Measurements from ENCODE around the gene SSUH2. TPM values are rescaled to one million over a fixed set of nuclear protein-coding genes. Genes with fewer than 3 reads are reported as not detected.

The SSUH2 gene
- total and polyA plus RNA-seq, 2 experiments from 2014 or later = 19.7 to 21.3 TPM

DNA sequence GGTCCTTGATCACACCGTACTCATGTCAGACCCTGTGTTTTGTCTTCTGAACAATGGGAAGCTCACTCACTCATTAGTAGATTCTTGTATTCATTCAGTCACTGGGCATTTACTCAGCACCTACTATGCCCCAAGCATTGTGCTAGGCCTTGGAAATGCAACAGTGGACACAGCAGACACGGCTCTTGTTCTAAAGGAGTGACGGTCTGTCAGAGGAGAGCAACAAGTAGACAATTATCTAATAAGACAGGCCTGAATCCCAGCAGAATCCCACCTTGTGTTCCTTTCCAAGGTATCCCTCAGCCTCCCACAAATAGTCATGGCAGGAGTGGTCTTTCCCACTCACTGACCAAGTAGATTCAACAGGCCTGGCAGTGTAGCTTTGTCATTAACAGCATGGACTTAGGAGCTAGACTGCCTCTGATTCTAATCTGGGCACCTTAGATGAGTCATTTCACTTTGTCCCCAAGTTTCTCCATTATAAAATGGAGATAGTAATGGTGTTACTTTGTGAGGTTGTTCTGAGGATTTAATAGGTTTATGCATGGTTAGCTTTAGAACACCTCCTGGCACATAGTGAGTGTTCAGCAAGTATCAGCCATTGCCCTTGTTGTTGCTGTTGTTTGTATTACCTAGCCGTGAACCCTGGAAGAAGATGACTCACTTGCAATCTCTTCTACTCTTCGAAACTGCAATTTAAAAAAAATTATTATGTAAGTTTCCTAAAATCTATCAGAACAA is 69.1 kb downstream of the SSUH2 start:
- H4K20me1 ChIP-seq (ENCODE audit: insufficient read depth, poor library complexity, severe bottlenecking) = no peaks in the 10 kb centered on the region
- H3K27ac ChIP-seq = no peak overlapping the region
- H3K9me3 ChIP-seq (ENCODE audit: low read depth) = no peaks in the 10 kb centered on the region
- H3K79me2 ChIP-seq = no peaks in the 10 kb centered on the region
- H3K36me3 ChIP-seq (replicated peaks; ENCODE audit: insufficient read depth, low read depth) = no peaks in the 10 kb centered on the region
- no peaks in the 10 kb centered on the region for H3K27me3 ChIP-seq
- no peak overlapping the region for H3K4me3 ChIP-seq
- no peaks in the 10 kb centered on the region for H3K4me1 ChIP-seq (ENCODE audit: insufficient read depth)
- H3K4me2 ChIP-seq = no peak overlapping the region
- H2AFZ ChIP-seq = no peak overlapping the region
- TF ChIP-seq, protein P1, sequence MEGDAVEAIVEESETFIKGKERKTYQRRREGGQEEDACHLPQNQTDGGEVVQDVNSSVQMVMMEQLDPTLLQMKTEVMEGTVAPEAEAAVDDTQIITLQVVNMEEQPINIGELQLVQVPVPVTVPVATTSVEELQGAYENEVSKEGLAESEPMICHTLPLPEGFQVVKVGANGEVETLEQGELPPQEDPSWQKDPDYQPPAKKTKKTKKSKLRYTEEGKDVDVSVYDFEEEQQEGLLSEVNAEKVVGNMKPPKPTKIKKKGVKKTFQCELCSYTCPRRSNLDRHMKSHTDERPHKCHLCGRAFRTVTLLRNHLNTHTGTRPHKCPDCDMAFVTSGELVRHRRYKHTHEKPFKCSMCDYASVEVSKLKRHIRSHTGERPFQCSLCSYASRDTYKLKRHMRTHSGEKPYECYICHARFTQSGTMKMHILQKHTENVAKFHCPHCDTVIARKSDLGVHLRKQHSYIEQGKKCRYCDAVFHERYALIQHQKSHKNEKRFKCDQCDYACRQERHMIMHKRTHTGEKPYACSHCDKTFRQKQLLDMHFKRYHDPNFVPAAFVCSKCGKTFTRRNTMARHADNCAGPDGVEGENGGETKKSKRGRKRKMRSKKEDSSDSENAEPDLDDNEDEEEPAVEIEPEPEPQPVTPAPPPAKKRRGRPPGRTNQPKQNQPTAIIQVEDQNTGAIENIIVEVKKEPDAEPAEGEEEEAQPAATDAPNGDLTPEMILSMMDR (IDR thresholded peaks at IDR 0.05; ENCODE audit: poor library complexity) = no peak
- TF ChIP-seq EZH2phosphoT487 (IDR thresholded peaks at IDR 0.05; ENCODE audit: low read depth, severe bottlenecking, unreplicated experiment) (no peak), EZH2 (IDR thresholded peaks at IDR 0.05; ENCODE audit: borderline replicate concordance) (no peak)
- no peaks in the 10 kb centered on the region for H3K9me2 ChIP-seq (replicated peaks; ENCODE audit: insufficient read depth)
- DNase-seq (ENCODE audit: low spot score) = no peak
- WGBS (ENCODE audit: low lambda C conversion rate, missing lambda C conversion rate) = 90% methylated on average over 5 of the region's 5 CpGs

DNA sequence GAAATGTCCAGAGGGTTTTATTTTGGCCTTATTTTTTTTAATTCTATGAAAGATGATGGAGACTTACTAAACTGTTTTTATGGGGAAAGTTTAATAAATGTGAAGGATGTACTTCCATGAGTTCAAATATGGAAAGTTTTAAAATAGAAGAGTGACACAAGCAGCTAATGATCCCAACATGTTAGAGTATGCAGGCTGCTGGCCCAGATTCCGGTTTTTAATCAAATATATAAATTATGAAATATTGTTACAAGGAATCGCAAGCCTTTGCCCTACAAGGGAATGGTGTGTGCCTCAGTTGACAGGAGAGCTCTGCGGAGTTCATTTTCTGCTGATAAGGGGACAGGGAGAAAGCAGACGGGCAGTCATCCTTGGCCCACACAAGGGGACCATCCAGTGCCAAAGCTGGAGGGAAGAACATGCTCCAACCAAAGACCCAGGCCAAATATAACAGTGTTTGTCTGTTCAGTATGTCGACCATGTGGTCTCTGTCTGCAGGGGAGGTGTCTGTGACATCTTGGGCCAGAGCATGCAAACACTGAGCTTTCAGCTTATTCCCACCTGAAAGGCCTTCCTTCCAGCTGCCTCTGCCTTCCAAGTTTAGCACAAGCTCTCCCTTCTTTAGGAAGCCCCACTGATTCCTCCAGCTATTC is 69.8 kb downstream of the SSUH2 start:
- H3K4me1 ChIP-seq (ENCODE audit: insufficient read depth) = no peaks in the 10 kb centered on the region
- H2AFZ ChIP-seq = no peak overlapping the region
- no peaks in the 10 kb centered on the region for H3K9me2 ChIP-seq (replicated peaks; ENCODE audit: insufficient read depth)
- H3K27me3 ChIP-seq = no peaks in the 10 kb centered on the region
- H3K4me3 ChIP-seq = no peak overlapping the region
- TF ChIP-seq, protein P1 (IDR thresholded peaks at IDR 0.05; ENCODE audit: poor library complexity) = no peak
- TF ChIP-seq EZH2phosphoT487 (IDR thresholded peaks at IDR 0.05; ENCODE audit: low read depth, severe bottlenecking, unreplicated experiment) (no peak), EZH2 (IDR thresholded peaks at IDR 0.05; ENCODE audit: borderline replicate concordance) (no peak)
- H3K9me3 ChIP-seq (ENCODE audit: low read depth) = no peaks in the 10 kb centered on the region
- no peak overlapping the region for H3K27ac ChIP-seq
- H3K79me2 ChIP-seq = no peaks in the 10 kb centered on the region
- no peak for DNase-seq (ENCODE audit: low spot score)
- H4K20me1 ChIP-seq (ENCODE audit: insufficient read depth, poor library complexity, severe bottlenecking) = no peaks in the 10 kb centered on the region
- no peaks in the 10 kb centered on the region for H3K36me3 ChIP-seq (replicated peaks; ENCODE audit: insufficient read depth, low read depth)
- 86% methylated on average over 5 of the region's 5 CpGs for WGBS (ENCODE audit: low lambda C conversion rate, missing lambda C conversion rate)
- H3K4me2 ChIP-seq = no peak overlapping the region

DNA sequence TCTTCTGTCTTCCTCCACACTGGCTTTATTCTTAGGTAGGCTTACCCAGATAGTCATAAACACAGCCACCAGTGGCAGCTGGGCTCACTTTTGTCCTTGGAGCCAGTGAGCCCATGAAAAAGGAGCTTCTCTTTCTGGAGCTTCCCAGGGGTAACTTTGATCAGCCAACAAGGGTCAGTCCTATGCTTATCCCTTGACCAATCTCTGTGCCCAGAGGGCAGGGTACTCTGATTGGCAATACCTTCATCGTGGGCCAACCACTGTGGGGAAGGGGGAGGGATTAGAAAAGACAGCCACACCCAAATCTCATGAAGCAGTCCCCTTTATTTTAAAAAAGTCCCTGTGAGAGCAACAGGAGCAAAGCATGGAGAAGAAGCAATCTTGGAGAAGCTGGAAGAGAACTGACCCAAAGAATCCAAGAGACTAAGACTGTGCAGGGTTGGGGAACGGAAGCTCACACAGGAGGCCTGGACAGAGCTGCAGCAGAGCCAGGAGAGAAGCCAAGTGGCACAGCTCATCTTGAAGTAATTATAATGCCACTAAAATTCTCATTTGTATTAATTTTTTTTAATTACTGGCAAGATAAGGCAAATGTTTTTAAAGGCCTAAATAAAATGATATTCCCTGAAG is 70.4 kb downstream of the SSUH2 start:
- WGBS (ENCODE audit: low lambda C conversion rate, missing lambda C conversion rate) = 97% methylated on average over 2 of the region's 2 CpGs
- Histone ChIP-seq H3K4me3 (no peak overlapping the region), H3K9me3 (ENCODE audit: low read depth) (no peaks in the 10 kb centered on the region), H3K4me2 (no peak overlapping the region), H3K27me3 (no peaks in the 10 kb centered on the region), H3K27ac (no peak overlapping the region), H3K9me2 (replicated peaks; ENCODE audit: insufficient read depth) (no peaks in the 10 kb centered on the region), H2AFZ (no peak overlapping the region), H3K36me3 (replicated peaks; ENCODE audit: insufficient read depth, low read depth) (no peaks in the 10 kb centered on the region), H4K20me1 (ENCODE audit: insufficient read depth, poor library complexity, severe bottlenecking) (no peaks in the 10 kb centered on the region), H3K79me2 (no peaks in the 10 kb centered on the region), H3K4me1 (ENCODE audit: insufficient read depth) (no peaks in the 10 kb centered on the region)
- no peak for DNase-seq (ENCODE audit: low spot score)
- no peak for TF ChIP-seq EZH2 (IDR thresholded peaks at IDR 0.05; ENCODE audit: borderline replicate concordance)
- TF ChIP-seq EZH2phosphoT487 (IDR thresholded peaks at IDR 0.05; ENCODE audit: low read depth, severe bottlenecking, unreplicated experiment) = no peak
- TF ChIP-seq, protein P1 (IDR thresholded peaks at IDR 0.05; ENCODE audit: poor library complexity) = no peak
